ENCODE measurements around the gene ZNF618. TPM values are rescaled to one million over a fixed set of nuclear protein-coding genes. Genes with fewer than 3 reads are reported as not detected.
A peak's percentile ranks its signal among the peaks of the same experiment; 100 is the strongest.

Gene ZNF618
- total RNA-seq, 2 donors from 2014 or later = 3.1 to 3.3 TPM

- H3K4me1 ChIP-seq = no peaks in the 10 kb centered on the region
- H3K9ac ChIP-seq (ENCODE audit: low read depth in 2 of 2, low read length in 2 of 2) = no peak overlapping the region
- H3K27me3 ChIP-seq = no peaks in the 10 kb centered on the region
- no peak for DNase-seq
- H3K9me3 ChIP-seq = no peaks in the 10 kb centered on the region
- intact Hi-C loops (cut with DNase I) = no loop called here
- H3K36me3 ChIP-seq = no peaks in the 10 kb centered on the region
- H3K27ac ChIP-seq = no peak overlapping the region
- no peak for TF ChIP-seq CTCF (IDR thresholded peaks at IDR 0.05)
- no peak overlapping the region for H3K4me3 ChIP-seq
Observed at GRCh38 chr9:114014044-114014443, 137.9 kb downstream of the ZNF618 start.

DNA sequence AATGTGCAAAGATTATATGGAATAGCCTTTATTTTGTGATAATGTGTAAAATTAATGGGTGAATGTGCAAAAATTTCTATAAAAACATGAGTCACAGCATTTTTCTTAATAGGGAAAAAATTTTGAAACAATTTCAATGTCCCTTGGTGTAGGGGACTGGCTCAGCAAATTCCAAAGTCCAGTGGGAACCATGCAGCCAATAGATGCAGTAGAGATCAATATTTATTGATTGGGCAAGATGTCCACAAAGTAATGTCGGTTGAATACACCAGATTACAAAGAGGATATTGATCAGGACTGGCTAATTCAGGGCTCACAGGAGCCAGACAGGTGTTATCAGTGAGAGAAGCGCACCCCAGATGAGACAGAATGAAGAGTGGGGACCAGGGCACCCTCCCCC, 139.5 kb downstream of the ZNF618 start:
- Histone ChIP-seq H3K27ac (no peak overlapping the region), H3K9me3 (no peaks in the 10 kb centered on the region), H3K9ac (ENCODE audit: low read depth in 2 of 2, low read length in 2 of 2) (no peak overlapping the region), H3K27me3 (no peaks in the 10 kb centered on the region), H3K4me1 (no peaks in the 10 kb centered on the region), H3K4me3 (no peak overlapping the region), H3K36me3 (no peaks in the 10 kb centered on the region)
- DNase-seq = no peak
- TF ChIP-seq CTCF (IDR thresholded peaks at IDR 0.05) = no peak
- intact Hi-C loops (cut with DNase I) = no loop called here

- Histone ChIP-seq H3K36me3 (no peaks in the 10 kb centered on the region), H3K9me3 (no peaks in the 10 kb centered on the region), H3K9ac (ENCODE audit: low read depth in 2 of 2, low read length in 2 of 2) (no peak overlapping the region), H3K4me3 (no peak overlapping the region), H3K27me3 (no peaks in the 10 kb centered on the region), H3K27ac (no peak overlapping the region), H3K4me1 (no peaks in the 10 kb centered on the region)
- TF ChIP-seq CTCF (IDR thresholded peaks at IDR 0.05) = no peak
- DNase-seq = peak; percentile 11
- intact Hi-C loops (cut with DNase I) = no loop called here
Observed at GRCh38 chr9:114016101-114016500, 140.0 kb downstream of the ZNF618 start.

DNA sequence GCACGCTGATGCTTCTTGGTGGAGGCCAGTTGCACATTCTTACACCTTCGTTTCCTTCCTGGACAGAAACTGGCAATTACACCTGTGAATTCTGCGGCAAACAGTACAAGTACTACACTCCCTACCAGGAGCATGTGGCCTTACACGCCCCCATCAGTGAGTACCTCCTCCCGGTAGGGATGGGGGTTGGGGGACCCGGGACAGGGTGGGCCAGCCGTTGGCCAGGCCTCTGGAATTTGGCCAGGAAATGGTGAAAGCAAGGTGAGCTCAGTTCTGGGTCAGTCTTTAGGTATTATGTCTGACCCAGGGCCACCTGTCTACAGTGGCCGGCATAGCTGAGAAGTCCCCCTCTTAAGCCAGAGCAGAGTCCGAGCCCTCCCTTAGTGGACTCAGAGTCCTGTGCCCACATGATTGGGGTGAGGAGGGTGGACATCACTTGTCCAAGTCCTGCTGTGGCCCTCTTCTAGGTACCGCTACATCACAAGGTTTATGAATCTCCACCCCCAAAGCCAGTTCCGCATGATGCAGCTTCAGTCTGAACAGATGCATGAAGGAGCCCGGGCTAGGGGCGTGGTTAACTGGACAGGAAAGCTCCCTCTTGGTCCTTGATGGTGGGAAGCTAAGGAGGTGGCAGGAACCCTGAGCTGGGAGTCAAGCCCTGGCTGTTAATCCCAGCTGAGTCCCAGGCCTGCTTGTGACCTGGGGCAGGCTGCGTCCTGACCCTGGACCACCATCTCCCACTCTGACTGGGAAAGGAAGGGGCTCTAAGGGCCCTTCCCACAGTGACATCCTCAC, 140.7 kb downstream of the ZNF618 start:
- peak; percentile 10 for DNase-seq
- intact Hi-C loops (cut with DNase I) = no loop called here
- no peaks in the 10 kb centered on the region for H3K36me3 ChIP-seq
- TF ChIP-seq CTCF (IDR thresholded peaks at IDR 0.05) = no peak
- no peaks in the 10 kb centered on the region for H3K4me1 ChIP-seq
- no peak overlapping the region for H3K9ac ChIP-seq (ENCODE audit: low read depth in 2 of 2, low read length in 2 of 2)
- H3K27ac ChIP-seq = no peak overlapping the region
- no peaks in the 10 kb centered on the region for H3K27me3 ChIP-seq
- no peak overlapping the region for H3K4me3 ChIP-seq
- no peaks in the 10 kb centered on the region for H3K9me3 ChIP-seq

DNA sequence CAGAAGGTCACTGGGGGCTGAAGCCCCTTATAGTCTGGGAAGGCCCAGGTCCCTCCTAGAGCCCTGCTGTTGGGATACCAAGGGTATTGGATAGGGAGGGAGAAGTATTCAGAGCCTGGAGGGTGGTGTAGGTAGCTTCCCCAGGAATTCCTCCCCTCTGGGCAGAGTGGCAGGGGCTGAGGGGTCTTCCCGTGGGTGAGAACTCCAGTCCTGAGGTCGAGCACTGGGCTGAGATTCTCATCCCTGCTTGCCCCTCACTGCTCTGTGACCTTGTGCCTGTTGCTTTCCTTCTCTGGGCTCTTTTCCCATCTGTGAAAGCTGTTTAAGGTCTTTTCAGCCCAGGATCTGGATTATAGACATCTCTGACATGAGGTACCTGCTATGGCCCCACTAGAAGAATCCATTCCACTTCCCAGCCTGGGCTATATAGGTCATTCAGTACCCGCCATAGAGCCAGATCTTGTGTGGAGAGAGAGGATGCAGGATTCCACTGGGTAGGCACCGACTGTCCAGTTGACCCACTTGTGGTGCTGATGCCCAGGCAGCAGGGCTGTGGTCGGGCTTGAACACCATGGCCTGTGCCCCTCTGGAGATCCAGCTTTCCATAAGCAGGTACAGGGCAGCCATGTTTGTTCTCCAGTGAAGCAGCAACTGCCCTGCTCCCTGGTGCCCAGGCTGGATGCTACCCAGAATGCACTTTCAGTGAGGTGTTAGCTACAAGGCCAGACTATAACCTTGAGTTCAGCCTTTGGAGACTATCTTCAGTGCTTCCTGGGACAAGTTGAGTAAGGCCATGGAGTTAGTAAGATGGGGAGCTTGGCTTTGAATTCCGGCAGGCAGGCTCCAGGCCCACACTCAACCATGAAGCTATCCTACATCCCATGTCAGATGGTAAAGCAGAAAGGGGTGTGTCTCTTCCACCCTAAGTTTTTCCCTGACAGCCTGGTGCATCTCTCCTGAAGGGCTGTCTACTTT, 141.9 kb downstream of the ZNF618 start:
- H3K4me1 ChIP-seq = no peaks in the 10 kb centered on the region
- intact Hi-C loops (cut with DNase I) = no loop called here
- no peak overlapping the region for H3K4me3 ChIP-seq
- no peak for TF ChIP-seq CTCF (IDR thresholded peaks at IDR 0.05)
- H3K36me3 ChIP-seq = no peaks in the 10 kb centered on the region
- no peaks in the 10 kb centered on the region for H3K27me3 ChIP-seq
- no peaks in the 10 kb centered on the region for H3K9me3 ChIP-seq
- no peak overlapping the region for H3K9ac ChIP-seq (ENCODE audit: low read depth in 2 of 2, low read length in 2 of 2)
- DNase-seq = peak; percentile 12
- H3K27ac ChIP-seq = no peak overlapping the region
